Left lung (tissue), 10 donors: ENCODE data around the gene FKBP8. TPM values are rescaled to one million over a fixed set of nuclear protein-coding genes. Genes with fewer than 3 reads are reported as not detected.

Experiments used
- ATAC-seq: fragments of 200-7000 bp; cut with Tn5 transposase; one replicate; pipeline ENCODE4 v1.9.1; 2020; ENCODE audit warnings: moderate library complexity
- DNase-seq, 4 donors: peaks; one replicate each; pipeline ENCODE4 v3.0.0-alpha.2; 2013 to 2020
- H3K27ac ChIP-seq, 2 donors: fragments of 200-600 bp; sonication (generic) in 1 of 2; one replicate each; pipeline versions ENCODE4 v1.5.0 to v1.8.0; 2020 to 2021
- H3K27me3 ChIP-seq, 2 donors: fragments of 200-600 bp; sonication (generic) in 1 of 2; one replicate each; pipeline versions ENCODE4 v1.5.0 to v1.8.0; 2020 to 2021
- H3K36me3 ChIP-seq, 2 donors: fragments of 200-600 bp; sonication (generic) in 1 of 2; one replicate each; pipeline versions ENCODE4 v1.5.0 to v1.8.0; 2020 to 2021
- H3K4me1 ChIP-seq, 2 donors: fragments of 200-600 bp; one replicate each; pipeline ENCODE4 v1.8.0; 2021
- H3K4me3 ChIP-seq, 2 donors: fragments of 200-600 bp; sonication (generic) in 1 of 2; one replicate each; pipeline versions ENCODE4 v1.5.0 to v1.8.0; 2020 to 2021; ENCODE audit warnings: mild to moderate bottlenecking in 1 of 2
- H3K9me3 ChIP-seq, 2 donors: fragments of 200-600 bp; sonication (generic) in 1 of 2; one replicate each; pipeline versions ENCODE4 v1.5.0 to v1.8.0; 2020 to 2021
- intact Hi-C, 2 donors: fragments of 100-400 bp; cut with DNase I; formaldehyde crosslinking; loops; one replicate each; pipeline versions ENCODE4 v1.11.2 to v1.14.2; 2022
- polyA plus RNA-seq, 6 donors: library from polyadenylated mRNA; unstranded; fragments of 120-200 nt; gene quantifications; one replicate each; pipeline ENCODE4 v1.2.1, GENCODE V29; 2013; ENCODE audit not compliant: insufficient read length in 6 of 6
- total RNA-seq, 2 donors: library from RNA; stranded (reverse); fragmentation: NEBNext Ultra II Directional; extraction: Animal tissue kit (Norgen Biotek cat#: 25700); gene quantifications; one replicate each; pipeline ENCODE4 v1.2.1, GENCODE V29; 2021
- TF ChIP-seq, protein P1 (sequence below), 2 donors: fragments of 200-600 bp; sonication (generic) in 1 of 2; IDR thresholded peaks; one replicate each; pipeline versions ENCODE4 v1.5.0 to v1.8.0; 2021; ENCODE audit warnings: antibody characterized with exemption in 2 of 2
- donor health status: DM: no; HTN: yes; CAD: no.
- donor health status: DM: no; HTN: no; CAD: no.

The FKBP8 gene
- total and polyA plus RNA-seq, 8 donors, result 176 to 232 (median 214) TPM

DNA sequence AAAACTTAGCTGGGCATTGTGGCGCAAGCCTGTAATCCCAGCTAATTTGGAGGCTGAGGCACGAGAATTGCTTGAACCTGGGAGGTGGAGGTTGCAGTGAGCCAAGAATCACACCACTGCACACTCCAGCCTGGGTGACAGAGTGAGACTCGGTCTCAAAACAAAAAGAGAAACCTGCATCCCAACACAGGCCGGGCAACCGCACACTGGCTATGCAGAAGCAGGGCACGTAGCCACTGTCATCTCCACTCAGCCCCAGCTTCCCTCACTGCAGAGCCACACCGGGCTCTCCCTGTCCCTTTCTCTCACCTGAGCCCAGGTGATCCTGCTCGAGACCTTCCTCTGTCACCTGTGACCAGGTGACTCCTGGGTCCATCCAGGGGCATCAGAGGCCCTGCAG, 33.2 kb downstream of the FKBP8 start:
- TF ChIP-seq, protein P1, sequence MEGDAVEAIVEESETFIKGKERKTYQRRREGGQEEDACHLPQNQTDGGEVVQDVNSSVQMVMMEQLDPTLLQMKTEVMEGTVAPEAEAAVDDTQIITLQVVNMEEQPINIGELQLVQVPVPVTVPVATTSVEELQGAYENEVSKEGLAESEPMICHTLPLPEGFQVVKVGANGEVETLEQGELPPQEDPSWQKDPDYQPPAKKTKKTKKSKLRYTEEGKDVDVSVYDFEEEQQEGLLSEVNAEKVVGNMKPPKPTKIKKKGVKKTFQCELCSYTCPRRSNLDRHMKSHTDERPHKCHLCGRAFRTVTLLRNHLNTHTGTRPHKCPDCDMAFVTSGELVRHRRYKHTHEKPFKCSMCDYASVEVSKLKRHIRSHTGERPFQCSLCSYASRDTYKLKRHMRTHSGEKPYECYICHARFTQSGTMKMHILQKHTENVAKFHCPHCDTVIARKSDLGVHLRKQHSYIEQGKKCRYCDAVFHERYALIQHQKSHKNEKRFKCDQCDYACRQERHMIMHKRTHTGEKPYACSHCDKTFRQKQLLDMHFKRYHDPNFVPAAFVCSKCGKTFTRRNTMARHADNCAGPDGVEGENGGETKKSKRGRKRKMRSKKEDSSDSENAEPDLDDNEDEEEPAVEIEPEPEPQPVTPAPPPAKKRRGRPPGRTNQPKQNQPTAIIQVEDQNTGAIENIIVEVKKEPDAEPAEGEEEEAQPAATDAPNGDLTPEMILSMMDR (IDR thresholded peaks at IDR 0.05), result no peak
- DNase-seq, result no peak
- H3K36me3 ChIP-seq, result no peaks in the 10 kb centered on the region
- intact Hi-C loops, result no loop called here
- H3K27me3 ChIP-seq, result no peaks in the 10 kb centered on the region
- no peaks in the 10 kb centered on the region for H3K9me3 ChIP-seq
- H3K27ac ChIP-seq, result no peak overlapping the region
- H3K4me1 ChIP-seq, result peaks cover 31 to 96% of the 10 kb centered on the region in 2 donors
- no peak for ATAC-seq
- no peak overlapping the region for H3K4me3 ChIP-seq

DNA sequence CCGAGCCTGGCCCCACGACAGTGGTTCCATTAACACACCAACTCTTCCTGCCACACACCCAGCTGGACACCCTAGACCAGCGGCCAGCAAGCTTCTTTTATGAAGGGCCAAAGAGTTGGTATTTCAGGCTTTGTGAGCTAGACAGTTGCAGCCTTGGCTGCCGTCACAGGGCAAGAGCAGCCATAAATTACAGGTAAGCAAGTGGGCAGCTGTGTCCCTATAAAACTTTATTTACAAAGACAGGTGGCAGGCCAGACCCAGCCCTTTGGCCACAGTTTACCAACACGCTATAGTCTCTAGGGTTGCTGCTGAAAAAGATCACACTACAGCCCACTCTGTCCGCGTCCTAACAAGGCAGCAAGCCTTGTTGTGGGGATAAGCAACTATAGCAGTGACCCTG, 34.8 kb downstream of the FKBP8 start:
- intact Hi-C loops, result no loop called here
- Histone ChIP-seq H3K9me3 (no peaks in the 10 kb centered on the region), H3K4me3 (no peak overlapping the region), H3K27ac (peak overlapping the region in 1 of 2 donors; percentile 95), H3K36me3 (no peaks in the 10 kb centered on the region), H3K4me1 (peaks cover 34 to 96% of the 10 kb centered on the region in 2 donors), H3K27me3 (no peaks in the 10 kb centered on the region)
- no peak for DNase-seq
- TF ChIP-seq, protein P1 (IDR thresholded peaks at IDR 0.05), result no peak
- ATAC-seq, result no peak

DNA sequence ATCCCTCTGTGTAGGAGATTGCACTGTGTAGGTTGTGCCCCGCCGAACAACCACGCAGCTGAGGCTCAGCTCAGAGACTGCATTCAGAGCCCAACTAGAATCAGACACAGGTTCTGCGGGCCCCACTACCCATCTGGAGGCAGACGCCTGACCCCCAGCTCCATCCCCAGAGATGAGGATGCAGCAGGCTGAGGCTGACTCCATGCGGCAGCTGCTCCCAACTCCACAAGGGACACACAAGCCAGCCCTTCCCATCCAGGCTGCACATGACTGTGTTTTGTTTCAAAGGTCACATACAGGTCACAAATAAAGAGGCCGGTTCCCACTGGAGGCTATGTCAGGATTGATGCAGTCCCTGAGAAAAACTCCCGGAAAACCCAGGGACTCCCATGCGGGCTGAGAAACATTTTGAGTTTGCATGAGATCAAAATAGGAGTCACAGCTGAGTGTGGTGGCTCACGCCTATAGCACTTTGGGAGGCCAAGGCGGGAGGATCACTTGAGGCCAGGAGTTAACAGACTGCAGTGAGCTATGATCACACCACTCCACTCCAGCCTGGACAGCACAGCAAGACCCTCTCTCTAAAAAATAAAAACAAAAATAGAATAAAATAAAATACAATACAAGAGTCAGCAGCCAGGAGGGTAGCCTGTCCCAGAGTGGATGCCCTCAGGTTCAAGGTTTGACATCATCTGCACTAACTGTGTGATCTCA, 35.5 kb downstream of the FKBP8 start:
- TF ChIP-seq, protein P1 (IDR thresholded peaks at IDR 0.05), result no peak

DNA sequence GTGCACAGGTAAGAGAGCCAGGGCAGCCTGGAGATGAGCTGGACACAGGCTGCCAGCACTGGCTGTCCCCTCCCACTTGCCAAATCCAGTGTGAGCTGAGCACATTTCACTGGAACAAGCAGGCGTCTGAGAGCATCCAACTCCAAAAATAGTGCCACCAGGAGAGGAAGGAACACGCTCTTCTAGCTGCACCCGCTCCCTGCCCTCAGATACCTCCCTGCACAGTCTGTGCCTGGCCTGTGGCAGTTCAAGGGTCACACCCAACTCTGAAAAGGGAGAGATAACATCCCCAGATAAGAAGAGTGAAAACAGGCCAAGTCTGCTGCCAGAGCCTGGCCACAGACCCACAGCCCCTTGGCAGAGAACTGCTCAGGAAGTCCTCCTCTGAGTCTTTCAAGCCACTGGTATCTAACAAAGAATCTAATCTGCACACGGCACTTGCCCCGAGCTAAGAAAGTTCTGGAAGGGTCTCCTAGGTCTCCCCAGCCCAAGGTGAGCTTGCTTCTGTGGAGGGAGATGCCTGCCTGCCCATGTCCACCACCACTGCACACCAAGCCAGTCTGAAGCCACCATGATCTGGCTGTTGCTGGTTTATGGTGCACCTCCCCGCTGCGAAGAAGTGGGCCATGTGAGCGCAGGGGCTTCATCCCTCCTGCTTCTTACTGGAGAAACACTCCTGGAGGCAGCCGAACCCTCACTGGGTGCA, 36.2 kb downstream of the FKBP8 start:
- no peak overlapping the region for H3K4me3 ChIP-seq
- intact Hi-C loops, result no loop called here
- TF ChIP-seq, protein P1 (IDR thresholded peaks at IDR 0.05), result no peak

More for the DNA sequence above, 35.5 kb downstream of the FKBP8 start:
- no peak for DNase-seq
- Histone ChIP-seq H3K9me3 (no peaks in the 10 kb centered on the region), H3K36me3 (no peaks in the 10 kb centered on the region), H3K27ac (peak overlapping the region; percentile 21 to 95), H3K27me3 (no peaks in the 10 kb centered on the region), H3K4me1 (peaks cover 38 to 96% of the 10 kb centered on the region in 2 donors), H3K4me3 (no peak overlapping the region)
- ATAC-seq, result no peak
- intact Hi-C loops, result no loop called here

More for the DNA sequence above, 36.2 kb downstream of the FKBP8 start:
- Histone ChIP-seq H3K27ac (peak overlapping the region; percentile 21 to 95), H3K4me1 (peaks cover 43 to 96% of the 10 kb centered on the region in 2 donors), H3K9me3 (no peaks in the 10 kb centered on the region), H3K36me3 (no peaks in the 10 kb centered on the region), H3K27me3 (no peaks in the 10 kb centered on the region)
- peak; percentile 6 for ATAC-seq
- no peak for DNase-seq
